ENCODE results near the gene NUP42. TPM values are rescaled to one million over a fixed set of nuclear protein-coding genes. Genes with fewer than 3 reads are reported as not detected.

The NUP42 gene, protein sequence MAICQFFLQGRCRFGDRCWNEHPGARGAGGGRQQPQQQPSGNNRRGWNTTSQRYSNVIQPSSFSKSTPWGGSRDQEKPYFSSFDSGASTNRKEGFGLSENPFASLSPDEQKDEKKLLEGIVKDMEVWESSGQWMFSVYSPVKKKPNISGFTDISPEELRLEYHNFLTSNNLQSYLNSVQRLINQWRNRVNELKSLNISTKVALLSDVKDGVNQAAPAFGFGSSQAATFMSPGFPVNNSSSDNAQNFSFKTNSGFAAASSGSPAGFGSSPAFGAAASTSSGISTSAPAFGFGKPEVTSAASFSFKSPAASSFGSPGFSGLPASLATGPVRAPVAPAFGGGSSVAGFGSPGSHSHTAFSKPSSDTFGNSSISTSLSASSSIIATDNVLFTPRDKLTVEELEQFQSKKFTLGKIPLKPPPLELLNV
- total RNA-seq = 10 to 100 TPM; 19.8 to 37.7 (median 27.5) TPM
- polyA plus RNA-seq = 10 to 100 TPM; 21.3 to 49.1 TPM
- total RNA-seq = 12.1 reads per million, percentile 40 among the genes with 10 or more reads in this experiment

- H3K4me1 Mint-ChIP-seq = peaks cover 20 to 50% (median 43%) of the 10 kb centered on the region in 7 donors
- H3K27ac Mint-ChIP-seq = peak within 1 kb of the TSS; percentile 97 to 99 (median 98)
- H3K36me3 Mint-ChIP-seq = peaks cover 0 to 6% (median 0%) of the 10 kb centered on the region in 5 donors
- ChIA-PET CTCF (interaction anchor here (0.6 to 1.2 kb wide), 3 partner anchors 9 to 90 kb away, joined by 3 read pairs; no protein-coding TSS in a partner anchor), POLR2A (interaction anchor here (0.7 to 1.7 kb wide), 5 partner anchors 13 to 82 kb away, joined by 3 to 25 read pairs (median 5); partner anchors contain the start of gene KLHL7)
- peak within 1 kb of the TSS; percentile 95 to 100 (median 98) for H3K4me3 Mint-ChIP-seq
- intact Hi-C loops (cut with micrococcal nuclease) = loop anchor here (1.0 to 10.0 kb wide), 21 partner anchors 77 to 1998 kb away; partner anchors contain the start of genes CCDC126 (in 2 of the 2), HYCC1 (in 2 of the 2), KLHL7 (in 2 of the 2) and MALSU1 (in 2 of the 2)
- ATAC-seq (peak; percentile 97), DNase-seq (peak; percentile 87 to 95 (median 93))
- H3K27me3 Mint-ChIP-seq = peaks cover 0 to 16% (median 0%) of the 10 kb centered on the region in 5 donors
- peak within 1 kb of the TSS; percentile 86 for H3K4me3 ChIP-seq (ENCODE audit: low read length)
- peaks cover 0 to 4% (median 0%) of the 10 kb centered on the region in 11 donors for H3K9me3 Mint-ChIP-seq
- peaks cover 0 to 9% (median 8%) of the 10 kb centered on the region in 3 experiments for H3K36me3 ChIP-seq (ENCODE audit: control insufficient read depth in 2 of 3, insufficient read depth in 3 of 3, low read length in 3 of 3)
- peaks cover 16 to 17% of the 10 kb centered on the region in 2 donors for H3K4me1 ChIP-seq (ENCODE audit: control insufficient read depth in 2 of 2, insufficient read depth in 2 of 2, low read length in 2 of 2)
- H3K27ac ChIP-seq (ENCODE audit: low read depth, low read length) = peak within 1 kb of the TSS; percentile 85
- no peaks in the 10 kb centered on the region for H3K27me3 ChIP-seq (ENCODE audit: control insufficient read depth in 2 of 2, insufficient read depth in 2 of 2, low read length in 2 of 2)
- H3K9me3 ChIP-seq (ENCODE audit: control insufficient read depth in 2 of 3, low read length in 3 of 3) = no peaks in the 10 kb centered on the region
Observed at GRCh38 chr7:23181684-23182553, at the start of gene NUP42. Gene NUP42 (plus strand): TSS chr7:23182048. CDS start chr7:23182086, 38 bp downstream.

GRCh38 chr7:23133797-23134196 is 48.1 kb upstream of the NUP42 start:
- Histone ChIP-seq H3K9me3 (ENCODE audit: control insufficient read depth in 2 of 3, low read length in 3 of 3) (no peaks in the 10 kb centered on the region), H3K4me3 (ENCODE audit: low read length) (no peak overlapping the region), H3K36me3 (ENCODE audit: control insufficient read depth in 2 of 3, insufficient read depth in 3 of 3, low read length in 3 of 3) (peaks cover 0 to 10% (median 0%) of the 10 kb centered on the region in 3 experiments), H3K4me1 (ENCODE audit: control insufficient read depth in 2 of 2, insufficient read depth in 2 of 2, low read length in 2 of 2) (no peaks in the 10 kb centered on the region), H3K27ac (ENCODE audit: low read depth, low read length) (no peak overlapping the region), H3K27me3 (ENCODE audit: control insufficient read depth in 2 of 2, insufficient read depth in 2 of 2, low read length in 2 of 2) (no peaks in the 10 kb centered on the region)
- ATAC-seq (no peak), DNase-seq (no peak)
- Mint-ChIP-seq H3K4me3 (no peak overlapping the region), H3K27me3 (peaks cover 0 to 2% (median 0%) of the 10 kb centered on the region in 5 donors), H3K4me1 (peaks cover 0 to 1% (median 0%) of the 10 kb centered on the region in 7 donors), H3K9me3 (peaks cover 0 to 7% (median 2%) of the 10 kb centered on the region in 11 donors), H3K36me3 (peaks cover under 1 to 43% (median 24%) of the 10 kb centered on the region in 5 donors), H3K27ac (no peak overlapping the region)
- intact Hi-C loops (cut with micrococcal nuclease) = no loop called here
- ChIA-PET CTCF (no interaction called here), POLR2A (no interaction called here)

- Mint-ChIP-seq H3K36me3 (peaks cover 0 to 33% (median 18%) of the 10 kb centered on the region in 5 donors), H3K27ac (no peak overlapping the region), H3K9me3 (peaks cover 0 to 7% (median 2%) of the 10 kb centered on the region in 11 donors), H3K4me3 (no peak overlapping the region), H3K4me1 (peaks cover 0 to 1% (median 0%) of the 10 kb centered on the region in 7 donors), H3K27me3 (peaks cover 0 to 2% (median 0%) of the 10 kb centered on the region in 5 donors)
- ChIA-PET POLR2A (no interaction called here), CTCF (no interaction called here)
- H3K27ac ChIP-seq (ENCODE audit: low read depth, low read length) = no peak overlapping the region
- H3K9me3 ChIP-seq (ENCODE audit: control insufficient read depth in 2 of 3, low read length in 3 of 3) = no peaks in the 10 kb centered on the region
- DNase-seq (no peak), ATAC-seq (no peak)
- no peaks in the 10 kb centered on the region for H3K27me3 ChIP-seq (ENCODE audit: control insufficient read depth in 2 of 2, insufficient read depth in 2 of 2, low read length in 2 of 2)
- H3K36me3 ChIP-seq (ENCODE audit: control insufficient read depth in 2 of 3, insufficient read depth in 3 of 3, low read length in 3 of 3) = peaks cover 0 to 5% (median 0%) of the 10 kb centered on the region in 3 experiments
- intact Hi-C loops (cut with micrococcal nuclease) = no loop called here
- H3K4me1 ChIP-seq (ENCODE audit: control insufficient read depth in 2 of 2, insufficient read depth in 2 of 2, low read length in 2 of 2) = no peaks in the 10 kb centered on the region
- no peak overlapping the region for H3K4me3 ChIP-seq (ENCODE audit: low read length)
Observed at GRCh38 chr7:23135755-23136154, 46.1 kb upstream of the NUP42 start.

- Histone ChIP-seq H3K9me3 (ENCODE audit: control insufficient read depth in 2 of 3, low read length in 3 of 3) (no peaks in the 10 kb centered on the region), H3K36me3 (ENCODE audit: control insufficient read depth in 2 of 3, insufficient read depth in 3 of 3, low read length in 3 of 3) (peaks cover 0 to 10% (median 0%) of the 10 kb centered on the region in 3 experiments), H3K27me3 (ENCODE audit: control insufficient read depth in 2 of 2, insufficient read depth in 2 of 2, low read length in 2 of 2) (no peaks in the 10 kb centered on the region), H3K4me3 (ENCODE audit: low read length) (no peak overlapping the region), H3K4me1 (ENCODE audit: control insufficient read depth in 2 of 2, insufficient read depth in 2 of 2, low read length in 2 of 2) (no peaks in the 10 kb centered on the region), H3K27ac (ENCODE audit: low read depth, low read length) (no peak overlapping the region)
- Mint-ChIP-seq H3K36me3 (peaks cover 3 to 34% (median 20%) of the 10 kb centered on the region in 5 donors), H3K4me3 (no peak overlapping the region), H3K27ac (no peak overlapping the region), H3K4me1 (peaks cover 0 to 1% (median 0%) of the 10 kb centered on the region in 7 donors), H3K9me3 (peaks cover 0 to 7% (median 2%) of the 10 kb centered on the region in 11 donors), H3K27me3 (peaks cover 0 to 2% (median 0%) of the 10 kb centered on the region in 5 donors)
- ATAC-seq (no peak), DNase-seq (no peak)
- CTCF ChIA-PET = no interaction called here
- POLR2A ChIA-PET = no interaction called here
- intact Hi-C loops (cut with micrococcal nuclease) = no loop called here
Observed at GRCh38 chr7:23136216-23136615, 45.6 kb upstream of the NUP42 start.

- Histone ChIP-seq H3K27ac (ENCODE audit: low read depth, low read length) (no peak overlapping the region), H3K9me3 (ENCODE audit: control insufficient read depth in 2 of 3, low read length in 3 of 3) (no peaks in the 10 kb centered on the region), H3K4me1 (ENCODE audit: control insufficient read depth in 2 of 2, insufficient read depth in 2 of 2, low read length in 2 of 2) (no peaks in the 10 kb centered on the region), H3K4me3 (ENCODE audit: low read length) (no peak overlapping the region), H3K36me3 (ENCODE audit: control insufficient read depth in 2 of 3, insufficient read depth in 3 of 3, low read length in 3 of 3) (peaks cover 0 to 12% (median 0%) of the 10 kb centered on the region in 3 experiments), H3K27me3 (ENCODE audit: control insufficient read depth in 2 of 2, insufficient read depth in 2 of 2, low read length in 2 of 2) (no peaks in the 10 kb centered on the region)
- Mint-ChIP-seq H3K27me3 (no peaks in the 10 kb centered on the region), H3K4me3 (no peak overlapping the region), H3K4me1 (no peaks in the 10 kb centered on the region), H3K36me3 (peaks cover 0 to 46% (median 36%) of the 10 kb centered on the region in 5 donors), H3K9me3 (no peaks in the 10 kb centered on the region), H3K27ac (no peak overlapping the region)
- ATAC-seq = no peak
- ChIA-PET POLR2A (no interaction called here), CTCF (no interaction called here)
- intact Hi-C loops (cut with micrococcal nuclease) = no loop called here
- no peak for DNase-seq
Observed at GRCh38 chr7:23157679-23158078, 24.2 kb upstream of the NUP42 start.

DNA sequence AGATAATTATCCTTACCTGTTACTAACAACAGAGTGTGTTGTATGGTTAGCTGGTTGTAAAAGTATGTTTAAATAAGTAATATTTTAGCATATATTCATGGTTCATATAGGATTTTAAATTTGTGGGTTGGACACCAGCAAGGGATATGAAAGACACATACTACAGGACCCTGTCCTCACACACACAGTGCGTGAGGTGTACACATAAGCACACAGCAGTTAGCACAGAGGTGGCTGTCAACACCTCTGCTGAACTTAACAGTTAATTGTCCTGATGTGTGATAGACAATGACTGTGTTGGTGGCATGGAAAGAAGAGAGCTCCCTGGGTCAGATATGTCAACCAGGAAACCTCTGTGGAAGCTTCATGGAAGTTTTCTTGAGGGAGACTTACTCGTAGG is 23.3 kb upstream of the NUP42 start:
- peak overlapping the region in 1 of 9 donors; percentile 51 for H3K27ac Mint-ChIP-seq

More for the DNA sequence above, 23.3 kb upstream of the NUP42 start:
- Mint-ChIP-seq H3K9me3 (no peaks in the 10 kb centered on the region), H3K4me3 (no peak overlapping the region), H3K27me3 (no peaks in the 10 kb centered on the region), H3K36me3 (peaks cover 0 to 43% (median 33%) of the 10 kb centered on the region in 5 donors), H3K4me1 (no peaks in the 10 kb centered on the region)
- intact Hi-C loops (cut with micrococcal nuclease) = no loop called here
- Histone ChIP-seq H3K27ac (ENCODE audit: low read depth, low read length) (no peak overlapping the region), H3K4me1 (ENCODE audit: control insufficient read depth in 2 of 2, insufficient read depth in 2 of 2, low read length in 2 of 2) (no peaks in the 10 kb centered on the region), H3K27me3 (ENCODE audit: control insufficient read depth in 2 of 2, insufficient read depth in 2 of 2, low read length in 2 of 2) (no peaks in the 10 kb centered on the region), H3K4me3 (ENCODE audit: low read length) (no peak overlapping the region), H3K9me3 (ENCODE audit: control insufficient read depth in 2 of 3, low read length in 3 of 3) (no peaks in the 10 kb centered on the region), H3K36me3 (ENCODE audit: control insufficient read depth in 2 of 3, insufficient read depth in 3 of 3, low read length in 3 of 3) (peaks cover 0 to 3% (median 0%) of the 10 kb centered on the region in 3 experiments)
- DNase-seq (no peak), ATAC-seq (no peak)
- ChIA-PET POLR2A (interaction anchor here (0.9 kb wide), 1 partner anchor 53 kb away, joined by 3 read pairs; the partner anchor contains the start of gene KLHL7), CTCF (no interaction called here)

All from naive thymus-derived CD4-positive, alpha-beta T cell (primary cell).